ENCODE results near the gene SURF4. TPM values are rescaled to one million over a fixed set of nuclear protein-coding genes. Genes with fewer than 3 reads are reported as not detected.
A peak's percentile ranks its signal among the peaks of the same experiment; 100 is the strongest.

Gene SURF4
- total RNA-seq, 1 experiment from 2014 or later, result 134 TPM

DNA sequence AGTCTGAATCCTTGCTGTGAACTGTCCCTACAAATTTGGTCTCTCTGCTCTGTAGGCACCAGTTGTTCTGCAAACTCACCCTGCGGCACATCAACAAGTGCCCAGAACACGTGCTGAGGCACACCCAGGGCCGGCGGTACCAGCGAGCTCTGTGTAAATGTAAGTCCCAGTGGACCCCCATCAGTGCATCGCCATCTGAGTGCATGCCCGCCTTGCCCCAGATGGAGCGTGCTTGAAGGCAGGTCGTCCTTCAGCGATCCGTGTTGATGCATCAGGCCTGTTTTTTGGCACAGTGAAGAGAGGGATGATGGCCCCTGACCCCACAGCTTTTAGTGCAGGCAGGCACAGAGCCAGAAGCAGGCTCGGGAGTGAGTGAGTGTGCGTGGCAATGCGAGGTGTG, 18.2 kb downstream of the SURF4 start (continued):
- TF ChIP-seq, protein P1, sequence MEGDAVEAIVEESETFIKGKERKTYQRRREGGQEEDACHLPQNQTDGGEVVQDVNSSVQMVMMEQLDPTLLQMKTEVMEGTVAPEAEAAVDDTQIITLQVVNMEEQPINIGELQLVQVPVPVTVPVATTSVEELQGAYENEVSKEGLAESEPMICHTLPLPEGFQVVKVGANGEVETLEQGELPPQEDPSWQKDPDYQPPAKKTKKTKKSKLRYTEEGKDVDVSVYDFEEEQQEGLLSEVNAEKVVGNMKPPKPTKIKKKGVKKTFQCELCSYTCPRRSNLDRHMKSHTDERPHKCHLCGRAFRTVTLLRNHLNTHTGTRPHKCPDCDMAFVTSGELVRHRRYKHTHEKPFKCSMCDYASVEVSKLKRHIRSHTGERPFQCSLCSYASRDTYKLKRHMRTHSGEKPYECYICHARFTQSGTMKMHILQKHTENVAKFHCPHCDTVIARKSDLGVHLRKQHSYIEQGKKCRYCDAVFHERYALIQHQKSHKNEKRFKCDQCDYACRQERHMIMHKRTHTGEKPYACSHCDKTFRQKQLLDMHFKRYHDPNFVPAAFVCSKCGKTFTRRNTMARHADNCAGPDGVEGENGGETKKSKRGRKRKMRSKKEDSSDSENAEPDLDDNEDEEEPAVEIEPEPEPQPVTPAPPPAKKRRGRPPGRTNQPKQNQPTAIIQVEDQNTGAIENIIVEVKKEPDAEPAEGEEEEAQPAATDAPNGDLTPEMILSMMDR (IDR thresholded peaks at IDR 0.05 in 2 of 3, conservative IDR thresholded peaks at IDR 0.05 in 1 of 3; ENCODE audit: borderline replicate concordance in 1 of 3, insufficient read depth in 1 of 3, low read depth in 2 of 3, low read length in 2 of 3), result no peak
- TF ChIP-seq ZFX (IDR thresholded peaks at IDR 0.05), result no peak
- TF ChIP-seq, protein P2, sequence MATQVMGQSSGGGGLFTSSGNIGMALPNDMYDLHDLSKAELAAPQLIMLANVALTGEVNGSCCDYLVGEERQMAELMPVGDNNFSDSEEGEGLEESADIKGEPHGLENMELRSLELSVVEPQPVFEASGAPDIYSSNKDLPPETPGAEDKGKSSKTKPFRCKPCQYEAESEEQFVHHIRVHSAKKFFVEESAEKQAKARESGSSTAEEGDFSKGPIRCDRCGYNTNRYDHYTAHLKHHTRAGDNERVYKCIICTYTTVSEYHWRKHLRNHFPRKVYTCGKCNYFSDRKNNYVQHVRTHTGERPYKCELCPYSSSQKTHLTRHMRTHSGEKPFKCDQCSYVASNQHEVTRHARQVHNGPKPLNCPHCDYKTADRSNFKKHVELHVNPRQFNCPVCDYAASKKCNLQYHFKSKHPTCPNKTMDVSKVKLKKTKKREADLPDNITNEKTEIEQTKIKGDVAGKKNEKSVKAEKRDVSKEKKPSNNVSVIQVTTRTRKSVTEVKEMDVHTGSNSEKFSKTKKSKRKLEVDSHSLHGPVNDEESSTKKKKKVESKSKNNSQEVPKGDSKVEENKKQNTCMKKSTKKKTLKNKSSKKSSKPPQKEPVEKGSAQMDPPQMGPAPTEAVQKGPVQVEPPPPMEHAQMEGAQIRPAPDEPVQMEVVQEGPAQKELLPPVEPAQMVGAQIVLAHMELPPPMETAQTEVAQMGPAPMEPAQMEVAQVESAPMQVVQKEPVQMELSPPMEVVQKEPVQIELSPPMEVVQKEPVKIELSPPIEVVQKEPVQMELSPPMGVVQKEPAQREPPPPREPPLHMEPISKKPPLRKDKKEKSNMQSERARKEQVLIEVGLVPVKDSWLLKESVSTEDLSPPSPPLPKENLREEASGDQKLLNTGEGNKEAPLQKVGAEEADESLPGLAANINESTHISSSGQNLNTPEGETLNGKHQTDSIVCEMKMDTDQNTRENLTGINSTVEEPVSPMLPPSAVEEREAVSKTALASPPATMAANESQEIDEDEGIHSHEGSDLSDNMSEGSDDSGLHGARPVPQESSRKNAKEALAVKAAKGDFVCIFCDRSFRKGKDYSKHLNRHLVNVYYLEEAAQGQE (IDR thresholded peaks at IDR 0.05; ENCODE audit: low read depth), result no peak

DNA sequence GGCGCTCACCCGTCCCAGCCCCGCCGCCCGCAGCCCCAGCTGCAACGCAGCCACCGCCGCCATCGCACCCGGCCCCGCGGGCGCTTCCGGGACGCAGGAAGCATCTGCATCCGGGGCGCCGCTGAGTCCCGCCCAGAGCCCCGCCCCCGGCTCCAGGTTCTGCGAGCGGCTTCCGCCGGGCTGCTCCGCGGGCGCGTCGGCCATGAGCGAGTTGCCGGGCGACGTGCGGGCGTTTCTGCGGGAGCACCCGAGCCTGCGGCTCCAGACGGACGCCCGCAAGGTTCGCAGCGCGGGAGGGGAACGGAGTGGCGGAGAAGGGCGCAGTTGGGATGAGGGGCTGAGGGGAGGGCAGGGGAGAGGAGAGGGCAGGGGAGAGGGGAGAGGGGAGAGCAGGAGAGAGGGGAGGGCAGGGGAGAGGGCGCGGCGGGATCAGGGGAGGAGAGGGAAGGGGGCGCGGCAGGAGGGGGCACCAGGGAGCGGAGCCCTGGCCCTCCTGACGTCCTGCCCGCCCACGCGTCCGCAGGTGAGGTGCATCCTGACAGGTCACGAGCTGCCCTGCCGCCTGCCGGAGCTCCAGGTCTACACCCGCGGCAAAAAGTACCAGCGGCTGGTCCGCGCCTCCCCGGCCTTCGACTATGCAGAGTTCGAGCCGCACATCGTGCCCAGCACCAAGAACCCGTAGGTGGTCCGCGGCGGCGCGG, 19.3 kb downstream of the SURF4 start, which contains the start of the genes SURF1 and SURF2:
Gene SURF1 (minus strand): TSS at position 97 of the 701 bp plus-strand sequence. CDS start 34 bp downstream, at position 63.
Gene SURF2 (plus strand): TSS at position 160 of the 701 bp plus-strand sequence. CDS start 43 bp downstream, at position 203.
- CTCF ChIA-PET, result interaction anchor here (1.0 to 1.5 kb wide), 2 partner anchors 48 to 130 kb away, joined by 3 to 4 read pairs; no protein-coding TSS in a partner anchor
- H3K36me3 ChIP-seq (ENCODE audit: control insufficient read depth in 1 of 2, insufficient read depth in 2 of 2, low read length in 2 of 2), result peaks cover 24 to 28% of the 10 kb centered on the region in 2 experiments
- H3K27ac ChIP-seq (ENCODE audit: low read depth, low read length), result peak within 1 kb of the TSS; percentile 61
- TF ChIP-seq ZFX (IDR thresholded peaks at IDR 0.05) (0 out of 2 replicates have a peak, but pooled peaks have one; percentile 26), TCF7L2 (IDR thresholded peaks at IDR 0.05; ENCODE audit: borderline replicate concordance, extremely low read depth, insufficient read depth, insufficient read length) (no peak), SP1 (IDR thresholded peaks at IDR 0.05; ENCODE audit: low read depth) (no peak), RAD21 (IDR thresholded peaks at IDR 0.05; ENCODE audit: low read depth) (no peak), ZNF274 (IDR thresholded peaks at IDR 0.05; ENCODE audit: low read depth, low read length) (no peak), ELF1 (IDR thresholded peaks at IDR 0.05; ENCODE audit: borderline replicate concordance, low read depth) (no peak), EGR1 (IDR thresholded peaks at IDR 0.05; ENCODE audit: low read depth) (no peak), CEBPB (IDR thresholded peaks at IDR 0.05; ENCODE audit: low read depth) (no peak)
- TF ChIP-seq, protein P1 (IDR thresholded peaks at IDR 0.05 in 2 of 3, conservative IDR thresholded peaks at IDR 0.05 in 1 of 3; ENCODE audit: borderline replicate concordance in 1 of 3, insufficient read depth in 1 of 3, low read depth in 2 of 3, low read length in 2 of 3), result peak in 2 of 3 experiments; percentile 11 to 19; a peak in 1 of 6 replicates
- TF ChIP-seq, protein P3, sequence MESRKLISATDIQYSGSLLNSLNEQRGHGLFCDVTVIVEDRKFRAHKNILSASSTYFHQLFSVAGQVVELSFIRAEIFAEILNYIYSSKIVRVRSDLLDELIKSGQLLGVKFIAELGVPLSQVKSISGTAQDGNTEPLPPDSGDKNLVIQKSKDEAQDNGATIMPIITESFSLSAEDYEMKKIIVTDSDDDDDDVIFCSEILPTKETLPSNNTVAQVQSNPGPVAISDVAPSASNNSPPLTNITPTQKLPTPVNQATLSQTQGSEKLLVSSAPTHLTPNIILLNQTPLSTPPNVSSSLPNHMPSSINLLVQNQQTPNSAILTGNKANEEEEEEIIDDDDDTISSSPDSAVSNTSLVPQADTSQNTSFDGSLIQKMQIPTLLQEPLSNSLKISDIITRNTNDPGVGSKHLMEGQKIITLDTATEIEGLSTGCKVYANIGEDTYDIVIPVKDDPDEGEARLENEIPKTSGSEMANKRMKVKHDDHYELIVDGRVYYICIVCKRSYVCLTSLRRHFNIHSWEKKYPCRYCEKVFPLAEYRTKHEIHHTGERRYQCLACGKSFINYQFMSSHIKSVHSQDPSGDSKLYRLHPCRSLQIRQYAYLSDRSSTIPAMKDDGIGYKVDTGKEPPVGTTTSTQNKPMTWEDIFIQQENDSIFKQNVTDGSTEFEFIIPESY (IDR thresholded peaks at IDR 0.05; ENCODE audit: extremely low read depth, insufficient replicate concordance, low read length), result no peak

More for the DNA sequence above, 19.3 kb downstream of the SURF4 start, which contains the start of the genes SURF1 and SURF2:
- Histone ChIP-seq H3K9me3 (ENCODE audit: control insufficient read depth in 1 of 2, insufficient read depth in 1 of 2, low read depth in 1 of 2, low read length in 2 of 2) (no peaks in the 10 kb centered on the region), H4K20me1 (ENCODE audit: insufficient read depth) (peaks cover 9% of the 10 kb centered on the region; the same call in 1 of the 2 replicates), H3K4me1 (ENCODE audit: control insufficient read depth in 1 of 2, insufficient read depth in 2 of 2, low read length in 2 of 2) (peaks cover 7 to 24% of the 10 kb centered on the region in 2 experiments; a peak in 3 of 4 replicates), H3K27me3 (ENCODE audit: insufficient read depth, low read length) (no peaks in the 10 kb centered on the region), H3K4me3 (replicated peaks in 1 of 2; ENCODE audit: low read depth in 1 of 2, low read length in 2 of 2) (peak within 1 kb of the TSS; percentile 87 to 96), H2AFZ (ENCODE audit: low read depth, low read length, poor library complexity, severe bottlenecking) (no peak within 1 kb of the TSS), H3K9ac (ENCODE audit: low read length) (peak within 1 kb of the TSS; percentile 84), H3K4me2 (ENCODE audit: low read length) (peak within 1 kb of the TSS; percentile 93), H3K9me2 (ENCODE audit: insufficient read depth) (no peaks in the 10 kb centered on the region), H3K79me2 (ENCODE audit: insufficient read depth, low read length) (peaks cover 52% of the 10 kb centered on the region)
- ChIA-PET RAD21 (ENCODE audit: low non-redundant PET in 1 of 2, low total read pairs in 2 of 2, uncharacterized antibody in 2 of 2, unreplicated experiment in 2 of 2) (interaction anchor here in 1 of 2 experiments (0.8 kb wide), 1 partner anchor 167 kb away, joined by 6 read pairs; no protein-coding TSS in a partner anchor), POLR2A (interaction anchor here (1.3 to 2.0 kb wide), 5 partner anchors 9 to 18 kb away, joined by 4 to 15 read pairs (median 7); partner anchors contain the start of genes MED22 and RPL7A)
- BruUV-seq (replicated peaks), result no TSS peak
- peak; percentile 78 for ATAC-seq
- no peak for DNase-seq (ENCODE audit: low read depth, low spot score)
- intact Hi-C loops (cut with micrococcal nuclease), result loop anchor here (5.0 to 10.0 kb wide), 2 partner anchors 131 to 638 kb away; partner anchors contain the start of gene VAV2

Measured in HCT116 (cell line).